SK-N-SH (cell line): Measurements from ENCODE around the gene OCSTAMP.

Experiments used
- CTCF ChIP-seq: fragments of 200-600 bp; sonication (generic); IDR thresholded peaks from 2 replicates; pipeline ENCODE4 v1.6.1; 2017; ENCODE audit warnings: antibody characterized with exemption, mild to moderate bottlenecking, moderate library complexity
- EP300 ChIP-seq, 2 experiments: IDR thresholded peaks; 2 replicates each; pipeline versions ENCODE4 v1.4.0 to v1.6.1; 2012; ENCODE audit warnings: borderline replicate concordance in 1 of 2, low read depth in 1 of 2, low read length in 1 of 2
- USF2 ChIP-seq: fragments of 150-350 bp; IDR thresholded peaks from 2 replicates; pipeline ENCODE4 v1.6.1; 2017; ENCODE audit warnings: antibody characterized with exemption, low read length, low read depth, borderline replicate concordance

- TF ChIP-seq CTCF: no peak
- no peak for TF ChIP-seq USF2
- no peak for TF ChIP-seq EP300 (IDR thresholded peaks at IDR 0.05; ENCODE audit: borderline replicate concordance in 1 of 2, low read depth in 1 of 2, low read length in 1 of 2)
These were observed 28.3 kb upstream of the OCSTAMP start for GRCh38 chr20:46578745-46579144.
